Measurements from ENCODE around the gene ANKRD13D.
A peak's percentile ranks its signal among the peaks of the same experiment; 100 is the strongest.

ANKRD13D gene

DNA sequence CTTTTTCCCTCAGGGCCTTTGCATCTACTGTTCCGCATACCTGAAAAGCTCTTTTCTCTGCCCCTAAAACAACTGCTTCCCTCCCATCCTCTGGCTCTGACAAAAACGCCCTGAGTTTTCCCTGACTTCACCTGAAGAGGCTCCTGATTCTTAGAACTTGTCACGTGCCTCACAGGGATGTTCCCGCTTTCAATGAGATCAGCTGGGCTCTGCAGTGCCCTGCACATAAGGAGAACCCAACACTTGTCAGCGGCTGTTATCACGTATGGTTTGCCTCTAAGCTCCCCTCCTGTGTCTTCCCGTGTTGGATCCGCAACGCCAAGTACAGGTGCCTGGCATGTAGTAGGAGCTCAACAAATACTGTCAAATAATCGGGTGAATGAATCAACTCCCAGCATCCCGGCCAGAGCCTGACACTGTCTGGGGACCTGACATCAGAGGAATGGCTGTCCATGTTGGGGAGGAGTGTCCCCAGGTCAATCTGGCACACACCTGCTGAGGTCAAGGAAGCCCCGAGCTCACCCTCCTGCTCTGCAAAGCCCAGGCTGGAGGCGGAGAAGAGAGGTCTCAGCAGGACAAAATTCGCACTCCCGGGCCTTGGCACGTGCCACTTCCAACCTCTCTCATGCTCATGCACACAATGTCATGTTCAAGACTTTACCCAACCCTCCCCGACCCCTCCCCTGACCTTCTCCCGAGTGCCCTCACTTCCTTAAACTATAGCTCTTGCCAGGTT lies 27.0 kb upstream of the ANKRD13D start:
- DNase-seq (ENCODE audit: low read depth in 2 of 2) = no peak

DNA sequence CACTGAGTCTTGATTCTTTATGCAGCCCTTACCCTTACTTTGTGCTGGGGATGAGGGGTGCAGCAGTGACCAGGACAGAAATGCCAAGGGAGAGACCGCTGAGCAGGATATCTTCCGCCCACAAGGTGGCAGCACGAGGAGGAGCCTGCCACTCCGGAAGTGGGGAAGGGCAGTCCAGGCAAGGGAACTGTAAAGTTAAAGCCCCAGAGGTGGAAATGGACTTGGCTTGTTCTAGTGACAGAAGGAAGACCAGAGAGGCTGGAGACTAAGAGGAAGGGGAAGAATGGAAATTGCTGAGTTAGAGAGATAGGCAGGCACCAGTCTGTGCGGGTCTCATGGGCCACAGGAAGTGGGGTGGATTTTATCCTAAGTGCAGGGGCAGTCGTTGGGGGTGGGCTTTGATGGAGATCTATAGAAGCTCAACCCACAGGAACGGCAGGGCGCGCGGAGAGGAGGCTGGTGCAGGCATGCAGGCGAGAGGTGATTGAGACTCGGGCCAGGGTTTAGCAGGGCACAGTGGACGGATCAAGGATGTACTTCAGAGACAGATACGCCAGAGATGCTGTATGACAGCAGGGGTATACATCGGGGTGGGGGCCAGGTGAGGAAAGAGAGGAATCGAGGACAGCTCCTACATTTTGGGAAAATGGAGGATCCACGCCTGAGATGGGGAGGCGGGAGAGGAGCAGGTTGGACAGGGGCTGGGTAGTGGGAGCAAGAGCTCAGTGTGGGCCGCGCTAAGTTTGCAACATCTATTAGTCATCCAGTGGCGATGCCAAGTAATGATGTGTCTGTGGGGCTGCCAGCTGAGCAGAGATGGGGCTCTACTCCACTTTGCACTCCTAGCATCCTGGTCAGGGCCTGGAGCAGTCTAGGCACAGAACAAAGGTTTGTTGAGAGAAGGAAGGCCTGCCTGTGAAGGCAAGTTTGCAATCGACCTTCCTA lies 26.1 kb upstream of the ANKRD13D start:
- peak in 1 of 2 donors; percentile 74 for DNase-seq (ENCODE audit: low read depth in 2 of 2)

DNA sequence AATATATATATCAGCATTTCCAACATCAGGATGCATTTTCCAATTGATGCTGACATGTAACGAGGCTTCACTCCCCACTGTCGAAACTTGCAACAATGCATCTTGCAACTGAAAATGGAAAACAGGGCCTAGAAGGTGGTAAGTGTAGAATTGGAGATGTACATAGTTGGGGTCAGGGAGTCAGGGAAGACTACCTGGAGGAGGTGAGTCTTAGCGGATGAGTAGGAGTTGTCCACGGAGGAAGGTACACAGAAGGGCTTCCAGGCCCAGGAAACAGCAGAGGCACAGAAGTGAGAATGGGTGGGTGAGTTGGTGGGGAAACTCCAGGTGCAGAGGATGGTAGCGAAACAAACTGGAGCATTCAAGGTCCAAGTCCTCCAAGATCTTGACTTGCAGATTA lies 24.8 kb upstream of the ANKRD13D start:
- no peak for DNase-seq (ENCODE audit: low read depth in 2 of 2)

DNA sequence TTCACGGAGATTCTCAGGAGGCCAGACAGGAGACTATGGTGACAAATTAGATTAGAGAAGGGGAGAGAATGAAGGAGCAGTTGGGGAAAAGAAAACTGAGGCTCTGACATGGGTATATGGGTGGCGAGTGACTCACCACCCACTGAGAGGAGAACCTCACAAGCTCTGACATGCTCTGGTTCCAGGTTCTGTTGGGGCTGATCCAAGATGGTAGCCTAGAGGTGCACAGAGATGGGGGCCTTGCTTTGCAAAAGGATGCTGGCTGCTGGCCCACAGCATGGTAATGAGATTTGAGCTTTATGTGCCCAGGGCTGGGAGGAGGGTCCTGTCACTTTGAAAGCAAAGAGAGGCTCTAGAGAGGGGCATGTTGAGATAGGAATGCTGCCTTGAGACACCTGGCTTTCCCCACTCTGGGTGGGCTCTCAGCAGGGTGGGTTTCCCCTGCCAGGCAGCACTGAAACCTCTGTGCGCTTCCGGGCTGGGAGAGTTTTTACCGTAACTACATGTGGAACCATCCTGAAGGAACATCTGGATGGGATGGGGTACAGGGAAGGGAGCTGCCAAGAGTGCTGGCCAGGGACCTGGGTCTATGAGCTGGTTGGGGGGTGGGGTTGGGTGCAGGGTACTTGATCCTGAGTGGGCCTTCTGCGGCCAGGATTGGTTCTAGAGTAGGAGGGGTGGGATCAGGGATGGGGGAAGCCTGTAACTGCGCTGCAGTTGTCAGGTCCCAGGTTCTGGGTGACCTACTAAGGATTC lies 24.0 kb upstream of the ANKRD13D start:
- DNase-seq (ENCODE audit: low read depth in 2 of 2) = no peak

DNA sequence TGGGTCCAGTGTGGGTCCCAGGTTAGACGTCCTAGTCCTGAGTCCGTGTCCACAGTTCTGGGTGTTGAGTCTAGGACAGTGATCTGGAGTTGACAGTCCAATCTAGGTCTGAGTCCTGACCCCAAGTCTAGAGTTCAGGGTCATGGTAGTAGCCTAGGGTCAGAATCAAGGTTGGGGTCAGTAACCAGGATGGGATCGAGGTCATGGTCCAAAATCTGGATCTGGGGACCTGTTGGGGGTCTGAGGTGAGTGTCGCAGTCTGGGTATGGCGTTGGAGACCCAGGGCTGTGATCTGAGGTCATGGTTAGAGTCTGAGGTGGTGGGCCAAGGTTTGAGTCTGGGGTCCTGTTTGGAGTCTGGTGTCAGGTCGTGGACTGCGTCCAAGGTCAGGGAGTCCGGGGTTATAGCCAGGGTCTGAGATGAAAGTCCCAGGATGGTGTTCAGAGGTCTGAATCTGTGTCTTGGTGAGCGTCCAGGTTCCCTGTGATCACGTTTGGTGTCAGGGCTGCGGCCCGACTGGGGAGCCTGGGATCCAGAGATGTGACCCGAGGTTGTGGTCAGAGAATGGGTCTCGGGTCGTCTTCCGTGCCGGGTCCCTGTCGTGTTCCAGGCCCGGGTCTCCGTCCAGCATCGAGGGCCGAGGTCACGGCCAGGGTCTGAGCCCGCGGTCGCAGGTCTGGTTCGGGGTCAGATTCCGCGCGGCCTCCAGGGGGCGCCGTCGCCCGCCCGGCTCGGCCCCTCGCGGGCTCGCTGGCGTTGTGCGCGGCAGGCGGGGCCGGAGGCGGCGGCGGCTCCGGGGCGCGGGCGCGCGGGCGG lies 23.3 kb upstream of the ANKRD13D start:
- DNase-seq (ENCODE audit: low read depth in 2 of 2) = peak in 1 of 2 donors; percentile 73

DNA sequence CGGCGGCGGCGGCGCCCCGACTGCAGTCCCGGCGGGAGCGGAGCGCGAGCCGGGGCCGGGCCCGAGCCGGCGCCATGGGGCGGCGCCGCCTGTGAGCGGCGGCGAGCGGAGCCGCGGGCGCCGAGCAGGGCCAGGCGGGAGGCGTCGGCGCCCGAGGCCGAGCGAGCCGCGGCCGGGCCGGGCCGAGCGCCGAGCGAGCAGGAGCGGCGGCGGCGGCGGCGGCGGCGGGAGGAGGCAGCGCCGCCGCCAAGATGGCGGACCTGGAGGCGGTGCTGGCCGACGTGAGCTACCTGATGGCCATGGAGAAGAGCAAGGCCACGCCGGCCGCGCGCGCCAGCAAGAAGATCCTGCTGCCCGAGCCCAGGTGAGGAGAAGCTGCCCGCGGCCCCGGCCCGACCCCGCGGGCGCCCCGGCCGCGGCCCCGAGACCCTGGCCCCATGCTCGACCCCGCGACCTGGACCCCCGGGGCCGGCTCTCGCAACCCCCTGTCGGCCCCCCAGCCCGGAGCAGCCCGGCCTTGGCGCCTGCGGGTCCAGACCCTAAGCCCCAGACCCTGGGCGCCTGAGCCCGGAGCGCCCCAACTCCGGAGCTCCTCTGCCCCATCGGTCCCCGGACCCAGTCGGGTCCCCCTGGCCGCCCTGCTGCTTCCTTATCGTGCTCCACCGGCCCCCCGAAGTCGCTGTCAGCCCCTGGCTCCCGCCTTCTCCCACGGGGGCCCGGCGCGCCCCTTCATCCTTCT lies 22.5 kb upstream of the ANKRD13D start, which contains the start of gene GRK2:
Gene GRK2, plus strand, starts transcription at position 25 of the 739 bp plus-strand sequence. Its CDS starts 227 bp downstream, at position 252.
- no peak for DNase-seq (ENCODE audit: low read depth in 2 of 2)

DNA sequence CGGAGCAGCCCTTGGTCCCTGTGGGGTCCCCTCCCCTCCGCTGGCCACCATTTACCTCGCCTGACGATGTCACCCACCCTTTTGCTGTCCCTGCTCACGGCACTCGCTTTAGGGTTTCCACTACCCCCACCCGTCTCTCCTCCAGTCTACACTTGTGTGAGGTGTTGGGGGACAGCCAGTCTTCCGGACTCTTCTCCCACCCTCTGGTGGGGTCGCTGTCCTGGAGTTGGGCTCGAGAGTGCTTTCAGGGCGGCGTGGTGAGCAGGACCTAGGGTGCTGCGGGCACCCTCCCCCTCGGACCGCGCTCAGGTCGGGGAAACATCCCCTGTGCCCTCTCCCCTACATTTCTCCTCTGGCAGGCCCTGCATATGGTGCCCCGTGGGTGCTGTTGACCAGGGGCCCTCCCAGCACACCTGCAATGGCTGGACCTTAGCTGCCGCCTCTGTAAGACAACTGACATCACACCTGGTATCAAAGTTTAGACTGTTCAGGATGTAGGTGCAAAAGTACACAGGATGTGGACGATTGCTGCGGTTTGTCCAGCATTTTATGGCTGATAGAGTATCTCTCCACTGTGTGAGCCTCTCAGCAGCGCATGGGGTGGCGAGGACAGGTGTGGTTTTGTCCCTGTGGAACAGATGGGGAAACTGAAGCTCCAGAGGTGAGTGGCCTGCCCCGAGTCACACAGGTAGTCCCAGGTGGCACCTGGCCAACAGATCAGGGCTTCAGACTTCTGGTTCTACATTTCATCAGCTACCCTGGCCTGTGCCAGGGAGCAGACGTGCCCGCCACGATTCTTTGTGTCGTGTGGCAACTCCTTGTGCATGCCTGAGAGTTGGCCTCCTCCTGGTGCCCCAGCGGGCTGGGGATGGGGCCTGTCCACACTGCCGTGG lies 21.7 kb upstream of the ANKRD13D start:
- DNase-seq (ENCODE audit: low read depth in 2 of 2) = no peak

DNA sequence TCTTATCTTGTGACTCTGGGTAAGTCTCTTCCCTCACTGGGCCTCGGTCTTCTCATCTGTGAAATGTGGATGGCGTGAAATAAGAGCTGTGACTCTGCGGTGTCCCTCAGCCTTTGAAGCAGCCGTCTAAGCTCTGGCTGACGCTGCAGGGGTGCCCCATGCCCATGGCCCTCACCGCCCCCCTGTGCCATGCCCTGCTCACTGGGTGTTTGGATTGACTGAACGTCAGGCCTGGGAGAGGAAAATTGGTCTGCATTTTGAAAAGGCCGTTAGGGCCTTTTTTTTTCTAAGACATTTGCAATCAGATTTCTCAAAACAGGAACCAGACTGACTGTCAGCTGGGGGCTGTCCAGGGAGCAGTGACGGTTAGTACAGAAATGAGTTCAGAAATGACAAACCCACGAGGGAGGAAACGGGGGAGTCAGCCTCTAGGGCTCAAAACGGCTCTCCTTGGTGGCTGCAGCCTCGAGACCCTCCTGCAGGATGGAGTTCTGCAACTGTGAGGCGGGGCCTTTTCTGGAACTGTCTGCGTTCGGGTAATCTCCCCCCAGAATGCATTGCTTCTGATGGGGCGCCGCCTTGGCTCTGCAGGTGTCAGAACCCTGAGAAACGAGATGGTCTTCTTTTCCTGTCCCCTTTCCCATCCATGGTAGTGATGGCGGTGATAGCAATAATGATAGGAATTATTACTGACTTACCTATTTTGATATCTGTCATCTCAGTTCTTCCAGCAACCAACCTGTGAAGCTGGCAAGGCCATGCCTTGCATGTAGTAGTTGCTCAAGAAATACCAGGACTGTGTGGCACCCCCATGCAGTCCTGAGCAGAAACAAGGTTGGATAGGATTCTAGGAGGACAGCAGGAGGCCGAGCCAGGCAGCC lies 20.8 kb upstream of the ANKRD13D start:
- DNase-seq (ENCODE audit: low read depth in 2 of 2) = peak; percentile 64 to 69

DNA sequence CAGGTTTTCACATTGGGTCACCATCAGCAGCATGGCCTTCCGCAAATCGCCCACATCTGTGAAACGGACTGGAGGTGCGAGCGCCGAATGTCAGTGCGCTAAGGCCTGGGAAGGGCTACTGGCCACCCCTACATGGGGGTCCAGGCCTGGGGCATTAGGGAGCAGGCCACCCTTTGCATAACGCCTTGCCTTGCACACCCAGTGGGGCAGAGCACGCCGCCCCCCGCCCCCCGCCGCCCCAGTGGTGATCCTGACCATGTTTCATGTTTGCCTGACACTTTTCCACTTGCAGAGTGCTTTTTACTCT lies 20.2 kb upstream of the ANKRD13D start:
- DNase-seq (ENCODE audit: low read depth in 2 of 2) = no peak

DNA sequence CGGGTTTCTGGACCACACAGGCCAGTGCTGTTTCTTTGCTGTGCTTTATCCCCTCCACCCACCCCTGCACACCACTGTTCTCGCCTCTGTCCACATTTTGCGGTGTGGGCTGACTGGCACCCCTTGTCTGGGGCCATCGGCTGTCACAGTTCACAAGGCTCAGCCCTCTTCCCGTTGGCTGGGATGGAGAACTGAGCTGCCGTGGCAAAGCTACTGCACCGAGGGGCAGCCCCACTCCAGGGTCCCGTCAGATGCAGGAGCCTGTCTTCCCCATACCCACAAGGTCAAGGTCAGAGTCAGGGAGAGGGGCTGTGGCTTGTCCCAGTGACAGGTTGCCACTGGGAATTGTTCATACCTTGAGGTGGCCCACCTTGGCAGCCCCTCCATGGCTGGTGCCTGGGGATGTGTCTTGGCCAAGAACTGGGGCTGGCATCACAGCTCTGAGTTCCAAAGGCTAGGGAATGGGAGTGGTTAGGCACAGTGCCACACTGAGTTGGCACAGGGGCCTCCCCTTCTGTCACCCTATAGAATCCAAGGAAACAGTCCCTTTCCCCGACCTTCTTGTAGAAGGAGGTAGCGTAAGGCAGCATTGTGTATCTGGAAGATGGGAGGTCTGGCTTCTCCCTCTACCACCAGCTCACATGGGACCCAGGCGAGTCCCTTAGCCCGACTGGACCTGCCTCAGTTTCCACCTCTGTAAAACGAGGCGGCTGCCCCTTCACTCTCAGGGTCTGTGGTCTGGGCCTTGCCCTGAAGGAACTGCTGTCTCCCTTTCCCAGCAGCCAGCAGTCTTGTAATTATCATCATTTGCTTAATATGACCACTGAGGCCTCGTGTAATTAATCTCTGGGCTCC lies 19.5 kb upstream of the ANKRD13D start:
- DNase-seq (ENCODE audit: low read depth in 2 of 2) = no peak

DNA sequence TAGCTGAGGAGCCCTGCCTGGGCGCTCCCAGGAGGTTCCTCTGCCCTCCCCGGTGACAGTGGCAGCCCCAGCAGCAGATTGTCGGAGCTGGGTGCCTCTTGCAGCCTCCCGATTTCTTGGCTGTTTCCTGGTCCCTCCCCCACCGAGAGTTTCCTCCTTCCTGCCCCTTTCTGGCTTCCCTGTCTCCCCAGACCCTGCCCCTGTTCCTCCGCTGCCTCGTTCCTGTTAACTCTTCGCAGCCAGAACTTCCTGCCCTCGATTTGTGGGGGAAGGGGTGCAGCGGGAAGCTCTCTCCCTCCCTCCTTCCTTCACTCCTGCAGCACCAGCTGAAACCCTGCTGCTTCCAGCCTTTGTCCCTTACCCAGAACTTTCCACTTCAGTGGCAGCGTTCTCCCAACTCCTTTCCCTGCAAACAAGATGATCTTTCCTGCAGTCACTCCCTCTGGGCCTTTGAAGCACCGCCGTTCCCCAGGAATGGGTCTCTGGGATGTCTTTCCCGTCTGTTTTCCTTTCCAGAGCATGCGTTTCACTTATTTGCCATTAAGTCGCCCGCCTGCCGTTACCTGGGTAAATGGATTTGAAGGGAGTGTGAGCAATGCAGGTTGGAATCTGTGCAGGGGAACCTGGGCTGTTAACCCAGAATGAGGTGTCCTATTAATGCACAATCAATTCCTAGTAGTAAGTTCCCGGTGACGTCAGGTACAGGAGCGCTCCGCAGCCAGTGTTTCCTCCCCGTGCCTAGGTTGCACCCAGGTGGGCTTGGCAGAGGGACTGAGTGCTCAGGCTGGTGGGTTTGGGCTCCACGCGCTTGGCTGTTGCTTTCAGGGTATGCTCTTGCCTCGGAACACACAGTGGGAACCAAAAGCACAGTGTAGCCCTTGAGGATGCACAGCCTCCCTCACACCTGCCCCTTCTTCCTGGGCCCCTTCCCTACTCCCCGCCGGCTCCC lies 18.6 kb upstream of the ANKRD13D start:
- DNase-seq (ENCODE audit: low read depth in 2 of 2) = no peak

DNA sequence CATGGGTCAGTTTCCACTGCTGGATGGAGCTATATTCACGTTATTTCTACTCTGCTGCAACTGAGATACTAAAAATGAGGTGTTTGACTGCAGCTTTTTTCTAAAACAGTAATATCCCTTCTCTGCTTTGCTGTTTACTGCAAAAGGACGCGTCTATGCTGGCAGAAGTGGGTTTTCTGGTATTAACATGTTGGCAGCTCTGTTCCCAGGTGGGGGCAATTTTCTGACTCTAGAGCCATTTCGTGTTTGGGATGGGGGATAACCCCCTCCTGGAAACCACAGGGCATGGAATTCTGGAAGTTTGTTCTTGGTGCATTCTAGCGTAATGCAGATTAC lies 17.9 kb upstream of the ANKRD13D start:
- no peak for DNase-seq (ENCODE audit: low read depth in 2 of 2)

DNA sequence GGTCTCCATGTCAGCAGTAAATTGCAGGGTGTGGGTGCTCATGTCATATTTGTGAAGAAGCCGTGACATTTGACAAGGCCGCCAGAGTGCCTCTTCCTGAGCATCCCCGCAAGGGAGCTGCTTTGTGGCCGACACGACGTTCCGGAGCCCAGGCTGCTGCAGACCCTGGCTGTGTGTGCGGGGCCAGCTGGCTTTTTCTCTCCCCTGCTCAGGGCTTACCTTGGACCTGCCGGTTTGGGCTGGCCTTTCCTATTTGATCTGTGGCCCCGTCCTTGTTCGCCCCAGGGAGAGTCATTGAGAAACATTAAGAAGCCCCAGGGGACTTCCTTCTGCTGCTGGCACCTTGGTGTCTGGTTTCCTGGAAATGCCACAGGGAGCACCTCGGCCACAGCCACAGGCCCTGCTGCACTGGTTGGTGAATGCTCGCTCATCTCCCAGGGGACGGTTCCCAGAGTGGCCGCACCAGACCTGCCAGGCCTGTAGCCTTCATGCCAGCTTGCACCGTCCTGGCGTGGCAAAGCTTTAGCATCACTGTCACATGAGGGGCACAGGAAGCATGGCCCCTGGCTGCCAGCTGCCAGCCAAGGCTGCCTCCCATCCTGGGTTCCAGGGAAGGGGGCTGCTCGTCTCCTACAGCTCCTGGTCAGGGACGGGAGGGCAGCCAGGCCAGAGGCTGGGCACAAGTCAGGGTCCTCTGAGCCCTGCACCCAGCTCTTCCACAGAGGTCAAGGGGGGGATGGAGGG lies 17.4 kb upstream of the ANKRD13D start:
- no peak for DNase-seq (ENCODE audit: low read depth in 2 of 2)

DNA sequence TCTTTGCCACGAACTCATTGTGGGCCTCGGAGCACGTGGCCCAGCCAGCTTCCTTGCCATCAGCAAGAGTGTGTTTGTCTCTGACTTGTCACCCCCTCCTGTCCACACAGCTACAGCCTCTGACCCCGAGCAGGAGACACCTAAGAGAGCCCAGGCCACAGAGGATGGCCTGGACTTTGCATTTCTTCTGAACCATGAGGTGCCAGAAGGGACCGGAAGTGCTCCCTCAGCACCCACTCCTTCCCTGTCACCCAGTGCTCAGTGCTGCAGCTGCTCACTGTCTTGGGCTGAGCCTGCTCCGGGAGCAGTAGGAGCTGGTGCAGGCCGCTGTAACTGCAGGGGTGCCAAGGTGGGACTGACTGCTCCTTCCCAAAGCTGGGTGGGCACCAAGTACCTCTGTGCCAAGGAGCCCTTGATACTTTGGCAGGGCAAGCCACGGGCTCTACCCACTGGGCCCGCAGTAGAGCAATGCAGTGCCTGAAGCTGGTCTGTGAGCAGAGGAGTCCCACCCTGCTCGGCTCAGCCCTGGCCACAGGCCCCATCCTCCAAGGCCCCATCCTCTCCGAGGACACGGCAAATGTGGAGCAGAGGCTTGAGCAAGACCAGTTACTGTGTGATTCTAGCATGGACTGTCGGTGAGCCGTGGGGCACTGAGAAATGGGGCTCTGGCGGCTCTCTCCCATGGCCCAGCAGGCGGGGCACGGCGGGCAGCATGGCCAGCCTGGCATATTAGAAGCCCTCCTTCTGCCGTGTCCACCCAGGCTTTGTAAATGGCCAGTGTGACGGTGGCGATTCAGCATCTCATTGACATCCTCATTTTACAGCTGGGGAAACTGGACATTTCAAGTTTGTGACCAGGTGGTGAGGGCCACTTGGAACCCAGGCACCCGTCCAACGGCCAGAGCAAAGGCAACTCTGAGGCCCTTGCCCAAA lies 16.5 kb upstream of the ANKRD13D start:
- no peak for DNase-seq (ENCODE audit: low read depth in 2 of 2)
